ENCODE results near the gene S100A8.

DNA sequence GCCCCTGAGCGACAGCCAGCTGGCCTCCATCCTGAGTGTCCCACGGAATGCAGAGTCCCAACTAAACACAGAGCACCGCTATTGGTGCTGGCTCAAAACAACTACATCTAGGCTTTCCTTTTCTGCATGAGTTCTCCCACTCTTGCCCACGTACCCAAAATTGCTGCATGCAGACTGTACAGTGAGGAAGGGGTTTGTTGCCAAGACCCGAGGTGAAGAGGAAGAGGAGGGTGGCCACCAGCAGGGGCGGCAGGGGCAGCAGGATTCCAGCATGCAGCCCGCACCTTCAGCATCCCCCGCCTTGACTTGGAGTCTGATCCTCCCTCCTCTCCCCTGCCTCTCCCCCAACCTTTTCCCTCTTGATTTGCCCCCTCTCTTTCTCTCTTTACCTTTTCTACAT is 25.2 kb downstream of the S100A8 start:
- TF ChIP-seq, protein P1, sequence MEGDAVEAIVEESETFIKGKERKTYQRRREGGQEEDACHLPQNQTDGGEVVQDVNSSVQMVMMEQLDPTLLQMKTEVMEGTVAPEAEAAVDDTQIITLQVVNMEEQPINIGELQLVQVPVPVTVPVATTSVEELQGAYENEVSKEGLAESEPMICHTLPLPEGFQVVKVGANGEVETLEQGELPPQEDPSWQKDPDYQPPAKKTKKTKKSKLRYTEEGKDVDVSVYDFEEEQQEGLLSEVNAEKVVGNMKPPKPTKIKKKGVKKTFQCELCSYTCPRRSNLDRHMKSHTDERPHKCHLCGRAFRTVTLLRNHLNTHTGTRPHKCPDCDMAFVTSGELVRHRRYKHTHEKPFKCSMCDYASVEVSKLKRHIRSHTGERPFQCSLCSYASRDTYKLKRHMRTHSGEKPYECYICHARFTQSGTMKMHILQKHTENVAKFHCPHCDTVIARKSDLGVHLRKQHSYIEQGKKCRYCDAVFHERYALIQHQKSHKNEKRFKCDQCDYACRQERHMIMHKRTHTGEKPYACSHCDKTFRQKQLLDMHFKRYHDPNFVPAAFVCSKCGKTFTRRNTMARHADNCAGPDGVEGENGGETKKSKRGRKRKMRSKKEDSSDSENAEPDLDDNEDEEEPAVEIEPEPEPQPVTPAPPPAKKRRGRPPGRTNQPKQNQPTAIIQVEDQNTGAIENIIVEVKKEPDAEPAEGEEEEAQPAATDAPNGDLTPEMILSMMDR (IDR thresholded peaks at IDR 0.05; ENCODE audit: extremely low read depth in 1 of 2, insufficient read depth in 1 of 2, low read depth in 1 of 2, low read length in 2 of 2): no peak
- TF ChIP-seq POLR2A (IDR thresholded peaks at IDR 0.05; ENCODE audit: low read depth, low read length) (no peak), FOS (IDR thresholded peaks at IDR 0.05; ENCODE audit: borderline replicate concordance, insufficient read depth, low read length) (no peak), JUN (IDR thresholded peaks at IDR 0.05; ENCODE audit: borderline replicate concordance, insufficient read depth, insufficient read length, low read depth) (no peak)

All from endothelial cell of umbilical vein (primary cell).